ENCODE data around the gene PCDH9.

Gene PCDH9

GRCh38 chr13:66969291-66969690 lies 260.8 kb downstream of the PCDH9 start:
- no peak overlapping the region for H3K9ac ChIP-seq (ENCODE audit: low read length)
- no peaks in the 10 kb centered on the region for H3K36me3 ChIP-seq (ENCODE audit: control insufficient read depth, insufficient read depth, low read length)
- no peaks in the 10 kb centered on the region for H3K4me1 ChIP-seq (ENCODE audit: control insufficient read depth, insufficient read depth, low read length)
- no peaks in the 10 kb centered on the region for H3K9me3 ChIP-seq (ENCODE audit: control insufficient read depth, low read length)
- no peaks in the 10 kb centered on the region for H3K27me3 ChIP-seq (ENCODE audit: control insufficient read depth, insufficient read depth, low read length)
- no peak overlapping the region for H3K4me3 ChIP-seq (ENCODE audit: low read length)

- Histone ChIP-seq H3K27me3 (ENCODE audit: control insufficient read depth, insufficient read depth, low read length) (no peaks in the 10 kb centered on the region), H3K9ac (ENCODE audit: low read length) (no peak overlapping the region), H3K9me3 (ENCODE audit: control insufficient read depth, low read length) (no peaks in the 10 kb centered on the region), H3K4me3 (ENCODE audit: low read length) (no peak overlapping the region), H3K4me1 (ENCODE audit: control insufficient read depth, insufficient read depth, low read length) (no peaks in the 10 kb centered on the region), H3K36me3 (ENCODE audit: control insufficient read depth, insufficient read depth, low read length) (no peaks in the 10 kb centered on the region)
Measured at GRCh38 chr13:66967811-66968597, 262.1 kb downstream of the PCDH9 start.

GRCh38 chr13:66965181-66965580 lies 265.0 kb downstream of the PCDH9 start:
- H3K9me3 ChIP-seq (ENCODE audit: control insufficient read depth, low read length) = no peaks in the 10 kb centered on the region
- no peak overlapping the region for H3K4me3 ChIP-seq (ENCODE audit: low read length)
- H3K27me3 ChIP-seq (ENCODE audit: control insufficient read depth, insufficient read depth, low read length) = no peaks in the 10 kb centered on the region
- no peak overlapping the region for H3K9ac ChIP-seq (ENCODE audit: low read length)
- no peaks in the 10 kb centered on the region for H3K4me1 ChIP-seq (ENCODE audit: control insufficient read depth, insufficient read depth, low read length)
- no peaks in the 10 kb centered on the region for H3K36me3 ChIP-seq (ENCODE audit: control insufficient read depth, insufficient read depth, low read length)

- Histone ChIP-seq H3K4me1 (ENCODE audit: control insufficient read depth, insufficient read depth, low read length) (no peaks in the 10 kb centered on the region), H3K4me3 (ENCODE audit: low read length) (no peak overlapping the region), H3K27me3 (ENCODE audit: control insufficient read depth, insufficient read depth, low read length) (no peaks in the 10 kb centered on the region), H3K36me3 (ENCODE audit: control insufficient read depth, insufficient read depth, low read length) (no peaks in the 10 kb centered on the region), H3K9ac (ENCODE audit: low read length) (no peak overlapping the region), H3K9me3 (ENCODE audit: control insufficient read depth, low read length) (no peaks in the 10 kb centered on the region)
Measured at GRCh38 chr13:66962953-66963352, 267.2 kb downstream of the PCDH9 start.

- no peaks in the 10 kb centered on the region for H3K4me1 ChIP-seq (ENCODE audit: control insufficient read depth, insufficient read depth, low read length)
- no peak overlapping the region for H3K9ac ChIP-seq (ENCODE audit: low read length)
- no peaks in the 10 kb centered on the region for H3K36me3 ChIP-seq (ENCODE audit: control insufficient read depth, insufficient read depth, low read length)
- no peaks in the 10 kb centered on the region for H3K9me3 ChIP-seq (ENCODE audit: control insufficient read depth, low read length)
- no peaks in the 10 kb centered on the region for H3K27me3 ChIP-seq (ENCODE audit: control insufficient read depth, insufficient read depth, low read length)
- no peak overlapping the region for H3K4me3 ChIP-seq (ENCODE audit: low read length)
Measured at GRCh38 chr13:66958611-66959010, 271.5 kb downstream of the PCDH9 start.

GRCh38 chr13:66952507-66952906 lies 277.6 kb downstream of the PCDH9 start:
- H3K9me3 ChIP-seq (ENCODE audit: control insufficient read depth, low read length) = no peaks in the 10 kb centered on the region
- H3K27me3 ChIP-seq (ENCODE audit: control insufficient read depth, insufficient read depth, low read length) = no peaks in the 10 kb centered on the region
- H3K4me1 ChIP-seq (ENCODE audit: control insufficient read depth, insufficient read depth, low read length) = no peaks in the 10 kb centered on the region
- no peak overlapping the region for H3K9ac ChIP-seq (ENCODE audit: low read length)
- H3K4me3 ChIP-seq (ENCODE audit: low read length) = no peak overlapping the region
- no peaks in the 10 kb centered on the region for H3K36me3 ChIP-seq (ENCODE audit: control insufficient read depth, insufficient read depth, low read length)

GRCh38 chr13:66951426-66951825 lies 278.7 kb downstream of the PCDH9 start:
- Histone ChIP-seq H3K36me3 (ENCODE audit: control insufficient read depth, insufficient read depth, low read length) (no peaks in the 10 kb centered on the region), H3K27me3 (ENCODE audit: control insufficient read depth, insufficient read depth, low read length) (no peaks in the 10 kb centered on the region), H3K9me3 (ENCODE audit: control insufficient read depth, low read length) (no peaks in the 10 kb centered on the region), H3K4me1 (ENCODE audit: control insufficient read depth, insufficient read depth, low read length) (no peaks in the 10 kb centered on the region), H3K9ac (ENCODE audit: low read length) (no peak overlapping the region), H3K4me3 (ENCODE audit: low read length) (no peak overlapping the region)

- H3K9ac ChIP-seq (ENCODE audit: low read length) = no peak overlapping the region
- no peaks in the 10 kb centered on the region for H3K4me1 ChIP-seq (ENCODE audit: control insufficient read depth, insufficient read depth, low read length)
- no peaks in the 10 kb centered on the region for H3K27me3 ChIP-seq (ENCODE audit: control insufficient read depth, insufficient read depth, low read length)
- no peaks in the 10 kb centered on the region for H3K36me3 ChIP-seq (ENCODE audit: control insufficient read depth, insufficient read depth, low read length)
- no peaks in the 10 kb centered on the region for H3K9me3 ChIP-seq (ENCODE audit: control insufficient read depth, low read length)
- H3K4me3 ChIP-seq (ENCODE audit: low read length) = no peak overlapping the region
Measured at GRCh38 chr13:66950666-66951065, 279.5 kb downstream of the PCDH9 start.

GRCh38 chr13:66948910-66949309 lies 281.2 kb downstream of the PCDH9 start:
- no peaks in the 10 kb centered on the region for H3K4me1 ChIP-seq (ENCODE audit: control insufficient read depth, insufficient read depth, low read length)
- no peaks in the 10 kb centered on the region for H3K27me3 ChIP-seq (ENCODE audit: control insufficient read depth, insufficient read depth, low read length)
- H3K9ac ChIP-seq (ENCODE audit: low read length) = no peak overlapping the region
- H3K9me3 ChIP-seq (ENCODE audit: control insufficient read depth, low read length) = no peaks in the 10 kb centered on the region
- H3K4me3 ChIP-seq (ENCODE audit: low read length) = no peak overlapping the region
- H3K36me3 ChIP-seq (ENCODE audit: control insufficient read depth, insufficient read depth, low read length) = no peaks in the 10 kb centered on the region

GRCh38 chr13:66943530-66943929 lies 286.6 kb downstream of the PCDH9 start:
- H3K27me3 ChIP-seq (ENCODE audit: control insufficient read depth, insufficient read depth, low read length) = no peaks in the 10 kb centered on the region

GRCh38 chr13:66940113-66940512 lies 290.0 kb downstream of the PCDH9 start:
- no peak overlapping the region for H3K4me3 ChIP-seq (ENCODE audit: low read length)

More at GRCh38 chr13:66943530-66943929, 286.6 kb downstream of the PCDH9 start:
- Histone ChIP-seq H3K4me3 (ENCODE audit: low read length) (no peak overlapping the region), H3K9me3 (ENCODE audit: control insufficient read depth, low read length) (no peaks in the 10 kb centered on the region), H3K9ac (ENCODE audit: low read length) (no peak overlapping the region), H3K36me3 (ENCODE audit: control insufficient read depth, insufficient read depth, low read length) (no peaks in the 10 kb centered on the region), H3K4me1 (ENCODE audit: control insufficient read depth, insufficient read depth, low read length) (no peaks in the 10 kb centered on the region)

GRCh38 chr13:66937423-66937822 lies 292.7 kb downstream of the PCDH9 start:
- Histone ChIP-seq H3K9ac (ENCODE audit: low read length) (no peak overlapping the region), H3K9me3 (ENCODE audit: control insufficient read depth, low read length) (no peaks in the 10 kb centered on the region), H3K36me3 (ENCODE audit: control insufficient read depth, insufficient read depth, low read length) (no peaks in the 10 kb centered on the region), H3K4me1 (ENCODE audit: control insufficient read depth, insufficient read depth, low read length) (no peaks in the 10 kb centered on the region), H3K27me3 (ENCODE audit: control insufficient read depth, insufficient read depth, low read length) (no peaks in the 10 kb centered on the region), H3K4me3 (ENCODE audit: low read length) (no peak overlapping the region)

More at GRCh38 chr13:66940113-66940512, 290.0 kb downstream of the PCDH9 start:
- Histone ChIP-seq H3K9me3 (ENCODE audit: control insufficient read depth, low read length) (no peaks in the 10 kb centered on the region), H3K9ac (ENCODE audit: low read length) (no peak overlapping the region), H3K36me3 (ENCODE audit: control insufficient read depth, insufficient read depth, low read length) (no peaks in the 10 kb centered on the region), H3K4me1 (ENCODE audit: control insufficient read depth, insufficient read depth, low read length) (no peaks in the 10 kb centered on the region), H3K27me3 (ENCODE audit: control insufficient read depth, insufficient read depth, low read length) (no peaks in the 10 kb centered on the region)

Measured in mucosa of stomach (tissue), 1 donor.